Activated naive CD8-positive, alpha-beta T cell treated with anti-CD3 and anti-CD28 coated beads for 36 hours (primary cell): ENCODE measurements around the gene ADAT3. TPM values are rescaled to one million over a fixed set of nuclear protein-coding genes. Genes with fewer than 3 reads are reported as not detected.
"Not testable (repeated sequence)": the region's sequence is repeated elsewhere in the genome, so short reads cannot be mapped to it uniquely, and the experiment has no call there.

ENCODE experiments used
- DNase-seq: peaks from one replicate; pipeline ENCODE4 v3.0.0; 2021
- H3K27ac Mint-ChIP-seq: one replicate; pipeline ENCODE4 v1.8.0; 2022; ENCODE audit warnings: mild to moderate bottlenecking, moderate library complexity, mixed read lengths
- H3K27me3 Mint-ChIP-seq: one replicate; pipeline ENCODE4 v1.8.0; 2022; ENCODE audit warnings: mild to moderate bottlenecking, mixed read lengths
- H3K36me3 Mint-ChIP-seq: one replicate; pipeline ENCODE4 v1.8.0; 2021; ENCODE audit warnings: mild to moderate bottlenecking, mixed read lengths
- H3K4me1 Mint-ChIP-seq: one replicate; pipeline ENCODE4 v1.8.0; 2021; ENCODE audit warnings: mixed read lengths
- H3K4me3 Mint-ChIP-seq: one replicate; pipeline ENCODE4 v1.8.0; 2022; ENCODE audit warnings: mild to moderate bottlenecking, moderate library complexity, mixed read lengths
- H3K9me3 Mint-ChIP-seq: one replicate; pipeline ENCODE4 v1.8.0; 2022; ENCODE audit warnings: mixed read lengths
- total RNA-seq, 2 experiments: library from RNA; stranded (reverse); gene quantifications; one replicate each; pipeline ENCODE4 v1.2.3, GENCODE V29; 2021

ADAT3 gene
- total RNA-seq, 2 experiments from 2014 or later: 5.7 to 5.9 TPM

DNA sequence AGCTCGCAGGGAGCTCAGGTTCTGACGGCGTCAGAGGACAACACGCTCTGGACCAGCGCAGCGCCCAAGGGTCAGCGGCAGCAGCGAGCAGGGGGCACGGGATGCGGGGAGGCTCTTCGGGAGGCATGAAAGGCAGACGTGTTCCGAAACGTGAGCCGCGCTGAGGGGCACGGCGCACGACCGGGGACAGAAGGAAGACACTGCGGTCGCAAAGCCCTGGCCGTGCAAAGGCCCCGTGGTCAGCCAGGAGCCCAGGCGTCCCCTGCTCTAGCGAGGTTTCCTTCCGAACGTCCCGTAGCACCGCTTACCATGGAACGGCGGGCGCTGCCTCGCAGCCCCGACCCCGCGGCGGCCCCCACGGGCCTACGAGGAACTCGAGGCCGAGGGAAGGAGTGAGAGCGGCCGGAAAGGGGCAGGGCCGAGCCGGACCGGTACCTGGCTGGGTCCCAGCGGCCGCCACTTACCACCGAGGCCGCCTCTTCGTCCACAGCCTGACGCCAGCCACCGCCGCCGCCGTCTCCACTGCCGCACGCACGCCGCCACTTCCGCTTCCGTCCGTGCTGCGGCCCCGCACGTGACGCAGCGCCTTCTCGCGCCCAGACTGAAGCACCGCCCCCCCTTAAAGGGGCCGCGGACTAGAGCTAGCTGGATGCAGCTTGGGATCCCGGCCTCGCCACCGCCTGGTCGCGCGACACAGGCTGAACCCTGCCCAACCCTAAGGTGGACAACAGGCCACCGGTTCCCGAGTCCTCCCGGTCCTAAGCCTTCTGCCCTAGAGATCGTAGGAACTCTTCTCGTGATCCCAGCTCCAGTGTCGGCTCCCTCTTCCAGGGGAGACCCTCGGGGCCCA is 29.3 kb upstream of the ADAT3 start:
- Mint-ChIP-seq H3K4me1 (peaks cover 19% of the 10 kb centered on the region), H3K9me3 (no peaks in the 10 kb centered on the region), H3K36me3 (peaks cover 19% of the 10 kb centered on the region), H3K4me3 (peak overlapping the region; percentile 100), H3K27ac (peak overlapping the region; percentile 99), H3K27me3 (peaks cover 6% of the 10 kb centered on the region)
- peak; percentile 92 for DNase-seq

DNA sequence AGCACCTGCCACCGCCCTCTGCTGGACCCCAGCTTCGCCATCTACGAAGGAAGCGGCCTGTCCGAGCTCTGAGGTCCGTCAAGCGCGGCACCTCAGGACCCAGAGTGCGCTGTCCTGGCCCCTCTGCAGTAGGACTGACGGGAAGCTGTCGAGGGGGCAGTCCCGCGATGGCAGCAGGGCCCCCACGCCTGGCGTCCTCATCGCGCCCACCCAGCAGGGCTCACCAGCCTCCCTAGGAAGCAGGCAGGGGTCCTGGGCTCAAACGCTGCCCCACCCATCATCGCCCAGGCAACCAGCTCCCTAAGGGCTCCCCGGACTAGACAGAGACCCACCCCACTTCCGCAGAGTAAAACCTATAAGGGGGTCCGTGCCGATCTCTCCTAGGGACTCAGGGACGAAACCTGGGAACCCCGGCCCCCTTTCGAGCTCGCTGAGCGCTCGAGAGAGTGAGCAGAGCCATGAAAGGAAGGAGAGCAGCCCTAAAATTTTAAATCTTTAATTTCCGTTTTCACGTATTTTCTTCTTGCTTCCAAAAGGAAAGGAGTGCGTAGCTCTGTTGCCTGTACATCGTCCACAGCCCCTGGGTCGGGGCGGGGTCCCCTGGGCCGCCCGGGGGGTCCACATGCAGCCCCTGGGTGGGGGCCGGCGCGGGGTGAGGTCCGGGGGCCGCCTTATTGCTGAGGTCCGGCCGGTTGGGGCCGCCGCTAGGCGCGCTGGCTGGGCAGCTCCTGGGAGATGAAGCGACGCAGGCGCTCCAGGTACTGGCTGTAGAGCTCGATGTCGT is 28.5 kb upstream of the ADAT3 start:
- H3K27me3 Mint-ChIP-seq, DNase-seq, H3K9me3 Mint-ChIP-seq: not testable (repeated sequence)
- Mint-ChIP-seq H3K4me1 (peaks cover 19% of the 10 kb centered on the region), H3K27ac (peak overlapping the region; percentile 99), H3K36me3 (peaks cover 19% of the 10 kb centered on the region), H3K4me3 (peak overlapping the region; percentile 100)

DNA sequence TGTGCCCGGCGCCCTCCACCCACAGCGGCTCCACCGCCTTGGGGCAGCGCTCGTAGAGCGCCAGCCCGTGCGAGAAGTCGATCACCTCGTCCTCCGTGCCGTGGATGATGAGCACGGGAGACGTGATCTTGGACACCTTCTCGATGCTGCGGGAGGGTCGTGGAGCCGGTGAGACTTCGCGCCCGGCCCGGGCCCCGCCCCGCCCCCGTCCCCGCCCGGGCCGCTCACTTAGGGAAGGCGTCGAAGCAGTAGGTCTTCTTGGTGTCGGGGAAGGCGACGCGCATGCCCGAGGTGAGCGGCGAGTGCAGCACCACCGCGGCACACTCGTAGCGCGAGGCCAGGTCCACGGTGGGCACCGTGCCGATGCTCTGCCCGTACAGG is 27.9 kb upstream of the ADAT3 start:
- H3K27me3 Mint-ChIP-seq, H3K27ac Mint-ChIP-seq, DNase-seq, H3K4me3 Mint-ChIP-seq, H3K9me3 Mint-ChIP-seq: not testable (repeated sequence)
- H3K36me3 Mint-ChIP-seq: peaks cover 20% of the 10 kb centered on the region
- H3K4me1 Mint-ChIP-seq: peaks cover 19% of the 10 kb centered on the region

DNA sequence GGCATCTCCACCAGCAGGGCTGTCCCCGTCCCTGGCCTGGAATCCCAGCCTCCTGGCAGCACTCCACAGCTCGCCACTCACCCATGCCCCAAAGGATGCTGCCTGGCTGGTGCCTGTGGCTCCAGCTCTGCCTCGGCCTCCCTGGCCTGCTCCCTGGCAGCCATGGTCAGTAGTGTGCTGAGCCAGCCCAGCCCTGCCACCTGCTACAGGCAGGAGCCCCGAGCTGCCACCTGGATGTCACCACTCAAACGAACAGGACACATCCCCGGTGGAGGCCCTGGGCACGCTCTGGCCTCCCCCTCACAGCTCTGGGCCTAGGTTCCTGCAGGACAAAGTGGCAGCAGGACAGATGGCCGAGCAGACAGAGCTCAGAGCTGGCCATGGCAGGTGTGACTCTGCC is 26.6 kb upstream of the ADAT3 start:
- H3K36me3 Mint-ChIP-seq: peaks cover 30% of the 10 kb centered on the region
- not testable (repeated sequence) for DNase-seq, H3K4me3 Mint-ChIP-seq, H3K27ac Mint-ChIP-seq, H3K9me3 Mint-ChIP-seq, H3K27me3 Mint-ChIP-seq
- H3K4me1 Mint-ChIP-seq: peaks cover 30% of the 10 kb centered on the region

GRCh38 chr19:1879982-1880381 is 25.2 kb upstream of the ADAT3 start:
- H3K4me3 Mint-ChIP-seq: peak overlapping the region; percentile 29

DNA sequence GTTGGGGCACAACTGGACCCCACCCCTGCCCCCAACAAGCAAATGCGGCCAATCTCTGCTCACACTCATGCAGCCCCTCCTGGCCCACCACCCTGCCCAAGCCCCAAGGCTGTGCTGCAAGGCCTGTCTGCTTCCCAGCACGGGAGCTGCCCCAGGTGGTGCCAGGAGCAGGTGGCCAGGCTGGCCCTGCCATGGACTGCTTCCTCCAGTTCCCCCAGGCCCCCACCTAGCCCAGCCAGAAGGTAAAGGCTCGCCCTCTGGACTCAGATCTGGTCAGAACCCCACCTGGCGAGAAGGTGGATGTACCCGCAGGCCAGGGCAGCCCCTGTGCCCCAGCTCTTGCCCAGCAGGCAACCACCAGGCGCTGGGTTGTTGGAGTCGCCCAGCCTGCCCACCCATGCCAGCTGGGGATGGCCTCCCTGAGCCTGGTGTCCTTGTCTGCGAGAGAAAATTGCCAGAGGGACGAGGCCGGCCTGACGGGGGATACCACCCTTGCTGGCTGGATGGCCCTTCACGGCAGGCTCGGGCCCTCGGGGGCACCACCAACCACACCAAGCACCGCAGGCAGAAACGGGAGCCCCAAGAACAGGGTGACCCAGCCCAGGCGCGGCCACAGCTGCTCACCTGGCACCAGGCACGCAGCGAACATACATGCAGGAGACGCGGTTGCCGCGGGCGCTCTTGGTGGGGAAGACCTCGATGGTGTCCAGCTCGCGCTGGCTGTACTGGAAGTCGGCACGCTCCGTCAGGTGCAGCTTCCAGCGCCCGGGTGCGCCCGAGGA is 24.4 kb upstream of the ADAT3 start:
- no peak for DNase-seq
- Mint-ChIP-seq H3K9me3 (no peaks in the 10 kb centered on the region), H3K27ac (peak overlapping the region; percentile 65), H3K27me3 (peaks cover 6% of the 10 kb centered on the region), H3K36me3 (peaks cover 22% of the 10 kb centered on the region), H3K4me1 (peaks cover 25% of the 10 kb centered on the region), H3K4me3 (peak overlapping the region; percentile 70)

More at GRCh38 chr19:1879982-1880381, 25.2 kb upstream of the ADAT3 start:
- H3K36me3 Mint-ChIP-seq: peaks cover 28% of the 10 kb centered on the region
- peaks cover 25% of the 10 kb centered on the region for H3K4me1 Mint-ChIP-seq
- not testable (repeated sequence) for H3K27ac Mint-ChIP-seq, DNase-seq, H3K9me3 Mint-ChIP-seq, H3K27me3 Mint-ChIP-seq

DNA sequence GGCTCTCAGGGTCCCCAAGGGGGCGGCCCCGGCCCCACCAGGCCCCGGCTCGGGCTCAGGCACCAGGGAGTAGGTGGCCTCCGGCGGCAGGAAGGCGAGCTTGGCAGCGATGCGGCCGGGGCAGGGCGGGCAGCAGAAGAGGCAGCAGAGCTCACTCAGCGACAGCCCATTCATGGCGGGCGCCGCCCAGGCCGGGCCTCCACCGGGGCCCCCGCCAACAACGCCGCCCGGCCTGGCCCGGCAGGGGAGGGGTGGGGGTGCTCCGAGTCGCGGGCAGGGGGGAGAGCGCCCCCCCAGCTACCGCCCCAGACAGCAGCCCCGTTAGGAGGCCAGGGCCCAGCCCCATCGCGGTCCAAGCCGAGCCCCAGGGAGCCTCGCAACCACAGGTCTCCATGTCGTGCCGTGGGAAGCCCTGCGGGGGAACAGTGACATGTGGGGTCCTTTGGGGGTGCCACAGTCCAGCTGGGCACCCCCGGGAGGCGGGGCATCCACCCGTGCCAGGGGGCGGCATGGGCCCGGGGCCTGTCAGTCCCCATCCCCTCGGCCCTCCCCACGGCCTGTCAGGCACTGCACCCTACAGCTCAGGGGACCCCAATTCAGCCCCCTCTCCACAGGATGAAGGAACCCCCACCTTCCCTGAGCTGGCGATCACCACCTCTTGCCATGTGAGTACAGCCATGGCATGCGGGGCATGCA is 23.7 kb upstream of the ADAT3 start:
- not testable (repeated sequence) for DNase-seq, H3K27me3 Mint-ChIP-seq, H3K9me3 Mint-ChIP-seq
- H3K4me1 Mint-ChIP-seq: peaks cover 21% of the 10 kb centered on the region
- H3K4me3 Mint-ChIP-seq: peak overlapping the region; percentile 97
- H3K27ac Mint-ChIP-seq: peak overlapping the region; percentile 94
- peaks cover 22% of the 10 kb centered on the region for H3K36me3 Mint-ChIP-seq

DNA sequence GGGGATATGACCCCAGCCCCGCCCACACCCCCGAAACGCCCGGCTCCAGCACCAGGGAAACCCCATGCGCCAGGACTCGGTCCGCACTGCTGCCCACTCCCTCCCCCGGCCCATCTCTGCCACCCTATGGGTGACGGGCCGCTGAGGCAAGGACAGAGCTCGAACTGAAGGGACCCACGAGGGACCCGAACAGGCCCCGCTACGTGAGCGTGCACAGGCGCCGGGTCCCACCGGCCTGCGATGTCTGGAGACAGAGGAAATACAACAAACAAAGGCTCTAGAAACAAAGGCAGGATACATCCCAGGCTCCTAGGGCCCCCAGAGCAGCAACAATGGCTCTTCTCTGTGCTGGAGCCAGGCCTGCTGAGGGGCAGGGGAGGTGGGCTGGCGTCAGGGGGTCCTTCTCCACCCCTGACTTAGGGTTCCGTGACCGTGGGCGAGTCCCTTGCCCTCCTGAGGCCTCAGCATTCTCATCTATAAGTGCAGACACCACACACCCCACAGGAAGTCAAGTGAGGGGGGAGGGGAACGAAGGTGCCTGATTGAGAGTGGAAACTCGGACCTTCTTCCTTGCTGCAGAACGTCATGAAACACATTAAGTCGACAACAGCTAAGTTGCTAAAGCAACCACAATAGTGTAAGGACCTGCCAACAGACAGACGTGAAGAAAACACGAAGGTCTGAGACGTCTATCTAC is 23.0 kb upstream of the ADAT3 start:
- H3K4me1 Mint-ChIP-seq: peaks cover 21% of the 10 kb centered on the region
- no peaks in the 10 kb centered on the region for H3K9me3 Mint-ChIP-seq
- peak overlapping the region; percentile 94 for H3K27ac Mint-ChIP-seq
- peaks cover 22% of the 10 kb centered on the region for H3K36me3 Mint-ChIP-seq
- peak; percentile 80 for DNase-seq
- peak overlapping the region; percentile 97 for H3K4me3 Mint-ChIP-seq
- no peaks in the 10 kb centered on the region for H3K27me3 Mint-ChIP-seq

- no peak for DNase-seq
- Mint-ChIP-seq H3K36me3 (peaks cover 22% of the 10 kb centered on the region), H3K27ac (peak overlapping the region; percentile 94), H3K9me3 (no peaks in the 10 kb centered on the region), H3K27me3 (no peaks in the 10 kb centered on the region), H3K4me1 (peaks cover 21% of the 10 kb centered on the region), H3K4me3 (peak overlapping the region; percentile 97)
Measured at GRCh38 chr19:1882786-1883692, 22.2 kb upstream of the ADAT3 start.

DNA sequence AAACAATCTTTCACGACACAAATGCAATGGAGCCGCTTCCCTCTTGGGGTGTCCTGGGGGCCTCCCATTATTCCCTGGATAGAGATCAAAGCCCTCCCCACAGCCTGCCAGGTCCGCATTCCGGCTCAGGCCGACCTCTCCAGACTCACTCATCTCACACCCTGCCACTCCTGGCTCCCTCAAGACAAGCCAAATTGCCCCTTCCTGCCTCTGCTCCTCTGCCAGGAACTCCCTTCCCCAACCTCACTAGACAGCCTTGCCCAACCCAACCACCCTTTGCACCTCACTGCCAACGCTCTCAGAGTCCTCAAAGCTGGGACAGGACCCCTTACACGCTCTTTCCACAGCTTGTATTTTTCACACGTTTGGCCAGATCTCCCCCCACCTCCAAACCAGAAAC is 21.4 kb upstream of the ADAT3 start:
- Mint-ChIP-seq H3K36me3 (peaks cover 22% of the 10 kb centered on the region), H3K9me3 (no peaks in the 10 kb centered on the region), H3K4me1 (peaks cover 21% of the 10 kb centered on the region), H3K27me3 (no peaks in the 10 kb centered on the region), H3K27ac (peak overlapping the region; percentile 94), H3K4me3 (peak overlapping the region; percentile 97)
- no peak for DNase-seq

GRCh38 chr19:1884291-1884718 is 20.9 kb upstream of the ADAT3 start:
- DNase-seq: no peak
- no peaks in the 10 kb centered on the region for H3K27me3 Mint-ChIP-seq
- no peaks in the 10 kb centered on the region for H3K9me3 Mint-ChIP-seq
- peak overlapping the region; percentile 97 for H3K4me3 Mint-ChIP-seq
- H3K4me1 Mint-ChIP-seq: peaks cover 21% of the 10 kb centered on the region
- H3K36me3 Mint-ChIP-seq: peaks cover 22% of the 10 kb centered on the region
- peak overlapping the region; percentile 94 for H3K27ac Mint-ChIP-seq

DNA sequence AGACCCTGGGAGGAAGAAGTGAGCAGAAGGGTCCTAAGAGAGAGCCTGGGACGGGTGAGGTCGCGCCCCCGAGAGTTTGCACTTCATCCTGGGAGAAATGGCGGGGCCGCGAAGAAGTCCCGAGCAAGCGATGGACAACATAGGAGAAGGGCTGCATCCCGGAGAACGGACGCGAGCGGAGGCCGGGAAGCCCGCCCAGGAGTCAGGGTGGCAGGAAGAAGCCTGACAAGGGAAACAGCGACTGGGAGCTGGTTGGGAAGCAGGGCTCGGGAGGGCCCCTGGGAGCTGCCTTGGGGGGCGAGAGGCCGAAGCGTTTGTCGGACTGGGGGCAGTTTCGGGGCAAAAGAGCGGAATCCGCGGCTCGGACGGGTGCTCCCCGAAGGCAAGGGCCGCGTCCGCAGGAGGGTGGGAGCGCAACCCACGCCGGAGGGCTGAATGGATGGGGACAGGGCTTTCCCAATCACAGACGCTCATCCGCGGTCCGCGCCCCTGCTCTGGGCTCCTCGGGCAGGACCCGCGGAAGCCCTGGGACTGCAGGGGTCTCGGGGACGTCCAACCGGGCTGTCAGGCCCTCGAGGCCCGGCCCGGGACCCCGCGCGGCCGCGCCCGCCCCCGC is 20.4 kb upstream of the ADAT3 start:
- DNase-seq: no peak
- Mint-ChIP-seq H3K4me3 (peak overlapping the region; percentile 97), H3K36me3 (peaks cover 22% of the 10 kb centered on the region), H3K9me3 (no peaks in the 10 kb centered on the region), H3K27ac (peak overlapping the region; percentile 94), H3K27me3 (no peaks in the 10 kb centered on the region), H3K4me1 (peaks cover 21% of the 10 kb centered on the region)
